ENCODE measurements around the gene STXBP1. TPM values are rescaled to one million over a fixed set of nuclear protein-coding genes. Genes with fewer than 3 reads are reported as not detected.

The STXBP1 gene
- total and polyA plus RNA-seq, 4 donors, result 19.2 to 65.8 (median 46.7) TPM

- no peak for DNase-seq
- Histone ChIP-seq H3K27me3 (ENCODE audit: control insufficient read depth in 3 of 3, insufficient read depth in 3 of 3, low read length in 2 of 3) (no peaks in the 10 kb centered on the region), H3K9me3 (ENCODE audit: control insufficient read depth in 4 of 4, insufficient read depth in 3 of 4, low read length in 3 of 4) (no peaks in the 10 kb centered on the region), H3K4me1 (ENCODE audit: control insufficient read depth in 5 of 5, insufficient read depth in 5 of 5, low read length in 5 of 5) (no peaks in the 10 kb centered on the region), H3K4me3 (no peak overlapping the region), H3K36me3 (ENCODE audit: control insufficient read depth in 4 of 4, insufficient read depth in 4 of 4, low read length in 4 of 4) (peaks cover 0 to 64% (median 31%) of the 10 kb centered on the region in 4 donors), H3K9ac (ENCODE audit: insufficient read depth in 1 of 2, low read length in 2 of 2) (no peak overlapping the region), H3K27ac (ENCODE audit: low read depth in 1 of 2, low read length in 1 of 2) (no peak overlapping the region)
- TF ChIP-seq, protein P1, sequence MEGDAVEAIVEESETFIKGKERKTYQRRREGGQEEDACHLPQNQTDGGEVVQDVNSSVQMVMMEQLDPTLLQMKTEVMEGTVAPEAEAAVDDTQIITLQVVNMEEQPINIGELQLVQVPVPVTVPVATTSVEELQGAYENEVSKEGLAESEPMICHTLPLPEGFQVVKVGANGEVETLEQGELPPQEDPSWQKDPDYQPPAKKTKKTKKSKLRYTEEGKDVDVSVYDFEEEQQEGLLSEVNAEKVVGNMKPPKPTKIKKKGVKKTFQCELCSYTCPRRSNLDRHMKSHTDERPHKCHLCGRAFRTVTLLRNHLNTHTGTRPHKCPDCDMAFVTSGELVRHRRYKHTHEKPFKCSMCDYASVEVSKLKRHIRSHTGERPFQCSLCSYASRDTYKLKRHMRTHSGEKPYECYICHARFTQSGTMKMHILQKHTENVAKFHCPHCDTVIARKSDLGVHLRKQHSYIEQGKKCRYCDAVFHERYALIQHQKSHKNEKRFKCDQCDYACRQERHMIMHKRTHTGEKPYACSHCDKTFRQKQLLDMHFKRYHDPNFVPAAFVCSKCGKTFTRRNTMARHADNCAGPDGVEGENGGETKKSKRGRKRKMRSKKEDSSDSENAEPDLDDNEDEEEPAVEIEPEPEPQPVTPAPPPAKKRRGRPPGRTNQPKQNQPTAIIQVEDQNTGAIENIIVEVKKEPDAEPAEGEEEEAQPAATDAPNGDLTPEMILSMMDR (IDR thresholded peaks at IDR 0.05; ENCODE audit: control extremely low read depth, extremely low read depth), result no peak
- ATAC-seq (ENCODE audit: insufficient read depth, low FRiP score), result no peak
- WGBS, 2 donors, result 92 to 96% methylated on average over 4 of the region's 4 CpGs
Observed at GRCh38 chr9:127684576-127684975, 72.5 kb downstream of the STXBP1 start.

GRCh38 chr9:127686461-127687393, 74.7 kb downstream of the STXBP1 start:
- TF ChIP-seq, protein P1 (IDR thresholded peaks at IDR 0.05; ENCODE audit: control extremely low read depth, extremely low read depth), result no peak
- no peak for ATAC-seq (ENCODE audit: insufficient read depth, low FRiP score)

GRCh38 chr9:127689329-127690000, 77.4 kb downstream of the STXBP1 start:
- Histone ChIP-seq H3K9me3 (ENCODE audit: control insufficient read depth in 4 of 4, insufficient read depth in 3 of 4, low read length in 3 of 4) (no peaks in the 10 kb centered on the region), H3K36me3 (ENCODE audit: control insufficient read depth in 4 of 4, insufficient read depth in 4 of 4, low read length in 4 of 4) (peaks cover 0 to 36% (median 12%) of the 10 kb centered on the region in 4 donors), H3K9ac (ENCODE audit: insufficient read depth in 1 of 2, low read length in 2 of 2) (no peak overlapping the region), H3K27me3 (ENCODE audit: control insufficient read depth in 3 of 3, insufficient read depth in 3 of 3, low read length in 2 of 3) (no peaks in the 10 kb centered on the region), H3K4me1 (ENCODE audit: control insufficient read depth in 5 of 5, insufficient read depth in 5 of 5, low read length in 5 of 5) (no peaks in the 10 kb centered on the region), H3K27ac (ENCODE audit: low read depth in 1 of 2, low read length in 1 of 2) (no peak overlapping the region), H3K4me3 (no peak overlapping the region)
- 88 to 93% methylated on average over 13 of the region's 13 CpGs for WGBS, 2 donors
- no peak for DNase-seq
- TF ChIP-seq, protein P1 (IDR thresholded peaks at IDR 0.05; ENCODE audit: control extremely low read depth, extremely low read depth), result no peak
- no peak for ATAC-seq (ENCODE audit: insufficient read depth, low FRiP score)

More at GRCh38 chr9:127686461-127687393, 74.7 kb downstream of the STXBP1 start:
- peaks cover 0 to 53% (median 22%) of the 10 kb centered on the region in 4 donors for H3K36me3 ChIP-seq (ENCODE audit: control insufficient read depth in 4 of 4, insufficient read depth in 4 of 4, low read length in 4 of 4)
- no peak overlapping the region for H3K27ac ChIP-seq (ENCODE audit: low read depth in 1 of 2, low read length in 1 of 2)
- no peak overlapping the region for H3K4me3 ChIP-seq
- WGBS, 2 donors, result 82 to 88% methylated on average over 6 of the region's 6 CpGs
- H3K4me1 ChIP-seq (ENCODE audit: control insufficient read depth in 5 of 5, insufficient read depth in 5 of 5, low read length in 5 of 5), result no peaks in the 10 kb centered on the region
- no peaks in the 10 kb centered on the region for H3K9me3 ChIP-seq (ENCODE audit: control insufficient read depth in 4 of 4, insufficient read depth in 3 of 4, low read length in 3 of 4)
- H3K9ac ChIP-seq (ENCODE audit: insufficient read depth in 1 of 2, low read length in 2 of 2), result no peak overlapping the region
- no peaks in the 10 kb centered on the region for H3K27me3 ChIP-seq (ENCODE audit: control insufficient read depth in 3 of 3, insufficient read depth in 3 of 3, low read length in 2 of 3)
- no peak for DNase-seq
